ENCODE data around the gene GATB.
A peak's percentile ranks its signal among the peaks of the same experiment; 100 is the strongest.

GATB gene

DNA sequence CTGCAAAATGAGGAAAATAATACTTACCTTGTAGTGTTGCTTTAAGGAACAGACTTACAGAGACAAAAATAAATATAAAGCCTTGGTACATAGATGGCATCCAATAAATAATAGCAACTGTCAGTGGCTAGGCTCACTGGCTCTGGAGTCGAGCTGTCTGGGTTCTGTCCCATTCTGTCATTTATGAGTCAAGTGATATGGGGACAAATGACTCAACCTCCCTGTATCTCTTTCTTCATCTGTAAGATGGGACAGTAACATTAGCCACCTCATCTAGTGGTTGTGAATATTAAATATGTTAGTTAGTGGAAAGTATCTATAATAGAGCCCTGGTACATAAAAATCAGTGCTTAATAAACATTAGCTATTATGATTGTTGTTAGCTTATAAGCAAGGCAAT, 16.7 kb upstream of the GATB start:
- Histone ChIP-seq H3K36me3 (ENCODE audit: insufficient read depth, low read length) (no peaks in the 10 kb centered on the region), H3K4me1 (ENCODE audit: insufficient read depth, low read length) (no peaks in the 10 kb centered on the region), H2AFZ (ENCODE audit: low read depth, low read length) (no peak overlapping the region), H3K9me3 (ENCODE audit: low read length) (no peaks in the 10 kb centered on the region), H3K27me3 (ENCODE audit: insufficient read depth, low read length) (peaks cover 5% of the 10 kb centered on the region), H3K4me3 (ENCODE audit: low read length) (no peak overlapping the region)

GRCh38 chr4:151774324-151774723, 13.5 kb upstream of the GATB start:
- Histone ChIP-seq H3K4me1 (ENCODE audit: insufficient read depth, low read length) (no peaks in the 10 kb centered on the region), H3K9me3 (ENCODE audit: low read length) (no peaks in the 10 kb centered on the region), H3K27me3 (ENCODE audit: insufficient read depth, low read length) (peaks cover 2% of the 10 kb centered on the region), H3K4me3 (ENCODE audit: low read length) (no peak overlapping the region), H3K36me3 (ENCODE audit: insufficient read depth, low read length) (no peaks in the 10 kb centered on the region), H2AFZ (ENCODE audit: low read depth, low read length) (no peak overlapping the region)

DNA sequence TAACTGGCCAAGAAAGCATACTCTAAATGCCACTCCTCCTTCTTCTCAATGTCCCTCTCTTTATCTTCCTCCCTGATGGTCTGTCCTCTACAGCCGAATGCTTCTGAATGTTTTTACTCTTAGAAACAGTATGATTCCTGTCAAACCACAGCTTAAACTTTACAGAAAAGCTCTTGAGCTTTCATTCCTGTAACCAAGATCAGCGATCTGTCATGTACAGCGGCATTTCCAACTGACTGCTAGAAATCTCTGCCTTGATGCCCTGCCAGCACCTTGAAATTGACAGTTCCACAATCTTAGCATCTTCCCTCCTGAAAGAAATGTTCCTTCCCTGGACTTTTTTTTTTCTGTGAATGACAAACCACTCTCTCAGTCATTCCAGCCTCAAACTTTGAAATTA, 11.5 kb upstream of the GATB start:
- no peak overlapping the region for H2AFZ ChIP-seq (ENCODE audit: low read depth, low read length)
- no peaks in the 10 kb centered on the region for H3K36me3 ChIP-seq (ENCODE audit: insufficient read depth, low read length)
- H3K9me3 ChIP-seq (ENCODE audit: low read length), result no peaks in the 10 kb centered on the region
- H3K4me1 ChIP-seq (ENCODE audit: insufficient read depth, low read length), result no peaks in the 10 kb centered on the region
- no peak overlapping the region for H3K4me3 ChIP-seq (ENCODE audit: low read length)
- H3K27me3 ChIP-seq (ENCODE audit: insufficient read depth, low read length), result no peaks in the 10 kb centered on the region

DNA sequence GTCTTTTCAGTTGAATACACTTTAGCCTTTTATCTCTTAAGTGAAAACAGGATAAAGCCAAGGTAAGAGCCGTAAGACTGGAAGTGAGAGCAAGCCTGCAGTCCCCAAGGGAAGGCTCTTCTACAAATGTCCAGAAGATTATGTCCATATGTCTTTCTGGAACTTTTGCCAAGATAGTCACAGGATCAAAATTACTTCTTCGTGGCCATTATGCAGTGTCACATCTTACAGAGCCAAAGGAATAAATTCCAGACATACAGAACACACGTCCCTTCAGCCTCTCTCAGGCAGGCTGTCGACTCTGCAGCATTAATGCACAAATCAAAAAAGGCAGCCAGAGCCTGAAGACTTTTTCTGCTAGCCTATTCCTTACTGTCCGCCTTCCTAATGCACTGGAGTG, 10.9 kb upstream of the GATB start:
- no peak overlapping the region for H2AFZ ChIP-seq (ENCODE audit: low read depth, low read length)
- H3K4me3 ChIP-seq (ENCODE audit: low read length), result no peak overlapping the region
- H3K36me3 ChIP-seq (ENCODE audit: insufficient read depth, low read length), result no peaks in the 10 kb centered on the region
- no peaks in the 10 kb centered on the region for H3K9me3 ChIP-seq (ENCODE audit: low read length)
- H3K4me1 ChIP-seq (ENCODE audit: insufficient read depth, low read length), result no peaks in the 10 kb centered on the region
- no peaks in the 10 kb centered on the region for H3K27me3 ChIP-seq (ENCODE audit: insufficient read depth, low read length)

GRCh38 chr4:151770154-151770553, 9.3 kb upstream of the GATB start:
- Histone ChIP-seq H3K4me1 (ENCODE audit: insufficient read depth, low read length) (no peaks in the 10 kb centered on the region), H3K36me3 (ENCODE audit: insufficient read depth, low read length) (no peaks in the 10 kb centered on the region), H3K27me3 (ENCODE audit: insufficient read depth, low read length) (peaks cover under 1% of the 10 kb centered on the region), H2AFZ (ENCODE audit: low read depth, low read length) (no peak overlapping the region), H3K9me3 (ENCODE audit: low read length) (no peaks in the 10 kb centered on the region), H3K4me3 (ENCODE audit: low read length) (no peak overlapping the region)

DNA sequence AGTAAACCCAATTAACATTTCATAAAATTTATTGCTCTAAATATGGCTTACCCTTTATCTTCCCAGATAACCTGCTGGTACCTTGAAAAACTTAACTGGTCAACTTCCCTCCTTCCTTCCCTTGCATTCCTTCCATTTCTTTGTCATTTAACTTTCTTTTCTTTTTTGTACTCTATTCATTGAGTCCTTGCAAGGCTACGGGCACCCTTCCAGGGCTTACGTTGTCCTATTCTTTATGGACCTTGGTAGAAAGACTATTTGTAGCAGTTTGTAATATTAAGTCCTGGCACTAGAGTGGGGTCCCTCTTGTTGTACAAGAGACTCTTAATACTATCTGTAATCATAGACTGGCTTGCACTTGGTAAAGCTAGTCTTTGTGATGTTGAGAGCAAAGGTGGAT, 8.0 kb upstream of the GATB start:
- Histone ChIP-seq H3K9me3 (ENCODE audit: low read length) (no peaks in the 10 kb centered on the region), H3K4me3 (ENCODE audit: low read length) (no peak overlapping the region), H3K36me3 (ENCODE audit: insufficient read depth, low read length) (no peaks in the 10 kb centered on the region), H3K4me1 (ENCODE audit: insufficient read depth, low read length) (no peaks in the 10 kb centered on the region), H3K27me3 (ENCODE audit: insufficient read depth, low read length) (peaks cover 6% of the 10 kb centered on the region), H2AFZ (ENCODE audit: low read depth, low read length) (no peak overlapping the region)

DNA sequence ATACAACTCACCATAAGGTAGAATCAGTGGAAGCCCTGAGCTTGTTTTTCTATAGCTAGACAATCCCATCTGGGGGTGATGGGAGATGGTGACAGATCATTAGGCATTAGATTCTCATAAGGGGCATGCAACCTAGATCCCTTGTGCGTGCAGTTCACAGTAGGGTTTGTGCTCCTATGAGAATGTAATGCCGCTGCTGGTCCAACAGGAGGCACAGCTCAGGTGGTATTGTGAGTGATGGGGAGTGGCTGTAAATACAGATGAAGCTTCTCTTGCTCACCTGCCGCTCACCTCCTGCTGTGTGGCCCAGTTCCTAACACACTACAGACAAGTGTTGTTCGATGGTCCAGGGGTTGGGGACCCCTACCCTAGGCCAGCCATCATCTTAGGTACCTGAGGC, 5.9 kb upstream of the GATB start:
- Histone ChIP-seq H2AFZ (ENCODE audit: low read depth, low read length) (no peak overlapping the region), H3K9me3 (ENCODE audit: low read length) (no peaks in the 10 kb centered on the region)

DNA sequence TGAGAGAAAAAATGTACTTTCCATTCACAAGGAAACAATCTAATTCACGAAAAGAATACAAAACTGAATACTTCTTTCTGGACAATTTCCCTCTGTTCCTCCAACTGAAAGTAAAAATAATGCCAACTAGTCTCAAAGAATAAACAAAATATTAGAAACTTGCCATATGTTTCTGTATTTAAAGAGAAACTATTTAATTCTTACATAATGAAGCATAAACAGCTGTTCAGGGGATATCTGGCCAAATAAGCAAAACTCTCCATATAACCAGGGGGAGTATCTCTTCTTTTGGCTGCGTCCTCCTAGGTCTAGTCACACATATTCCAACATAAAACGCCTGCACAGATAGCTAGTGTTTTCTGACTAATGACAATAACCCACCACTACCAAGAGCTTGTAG, 805 bp downstream of the GATB start:
- peaks cover 10% of the 10 kb centered on the region for H3K4me1 ChIP-seq (ENCODE audit: insufficient read depth, low read length)
- peak overlapping the region; percentile 99 for H3K4me3 ChIP-seq (ENCODE audit: low read length)
- H2AFZ ChIP-seq (ENCODE audit: low read depth, low read length), result peak overlapping the region; percentile 96
- peaks cover 9% of the 10 kb centered on the region for H3K36me3 ChIP-seq (ENCODE audit: insufficient read depth, low read length)
- H3K9me3 ChIP-seq (ENCODE audit: low read length), result no peaks in the 10 kb centered on the region
- peaks cover 4% of the 10 kb centered on the region for H3K27me3 ChIP-seq (ENCODE audit: insufficient read depth, low read length)

More for the DNA sequence above, 5.9 kb upstream of the GATB start:
- no peaks in the 10 kb centered on the region for H3K4me1 ChIP-seq (ENCODE audit: insufficient read depth, low read length)
- H3K27me3 ChIP-seq (ENCODE audit: insufficient read depth, low read length), result peaks cover 6% of the 10 kb centered on the region
- H3K4me3 ChIP-seq (ENCODE audit: low read length), result no peak overlapping the region
- no peaks in the 10 kb centered on the region for H3K36me3 ChIP-seq (ENCODE audit: insufficient read depth, low read length)

GRCh38 chr4:151753056-151753455, 7.8 kb downstream of the GATB start:
- Histone ChIP-seq H3K4me1 (ENCODE audit: insufficient read depth, low read length) (no peaks in the 10 kb centered on the region), H3K27me3 (ENCODE audit: insufficient read depth, low read length) (no peaks in the 10 kb centered on the region), H3K9me3 (ENCODE audit: low read length) (no peaks in the 10 kb centered on the region), H3K4me3 (ENCODE audit: low read length) (no peak overlapping the region), H3K36me3 (ENCODE audit: insufficient read depth, low read length) (peaks cover 9% of the 10 kb centered on the region), H2AFZ (ENCODE audit: low read depth, low read length) (no peak overlapping the region)

DNA sequence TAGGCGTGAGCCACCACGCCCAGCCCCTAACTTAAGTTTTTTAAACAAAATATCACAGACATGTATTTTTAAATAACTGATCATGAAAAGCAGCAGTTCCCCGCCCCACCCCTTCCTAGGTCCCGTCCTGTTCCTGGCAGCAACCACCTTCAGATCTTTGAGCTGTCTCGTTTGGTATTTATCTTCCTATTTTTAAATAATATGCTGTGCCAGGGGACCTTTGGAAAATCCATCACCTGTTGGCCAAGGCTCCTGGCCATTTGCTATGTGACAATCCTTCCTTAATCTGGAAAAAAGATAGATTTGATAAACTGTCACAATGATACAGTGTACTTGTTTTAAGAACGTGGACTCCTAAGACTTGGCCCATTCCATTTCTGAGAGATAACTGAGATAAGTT, 10.7 kb downstream of the GATB start:
- no peaks in the 10 kb centered on the region for H3K27me3 ChIP-seq (ENCODE audit: insufficient read depth, low read length)
- H3K4me3 ChIP-seq (ENCODE audit: low read length), result no peak overlapping the region
- no peaks in the 10 kb centered on the region for H3K36me3 ChIP-seq (ENCODE audit: insufficient read depth, low read length)

GRCh38 chr4:151745481-151746231, 15.2 kb downstream of the GATB start:
- Histone ChIP-seq H3K4me3 (ENCODE audit: low read length) (no peak overlapping the region), H3K9me3 (ENCODE audit: low read length) (no peaks in the 10 kb centered on the region), H3K27me3 (ENCODE audit: insufficient read depth, low read length) (no peaks in the 10 kb centered on the region), H3K4me1 (ENCODE audit: insufficient read depth, low read length) (peaks cover 14% of the 10 kb centered on the region), H2AFZ (ENCODE audit: low read depth, low read length) (no peak overlapping the region), H3K36me3 (ENCODE audit: insufficient read depth, low read length) (no peaks in the 10 kb centered on the region)

More for the DNA sequence above, 10.7 kb downstream of the GATB start:
- Histone ChIP-seq H2AFZ (ENCODE audit: low read depth, low read length) (no peak overlapping the region), H3K9me3 (ENCODE audit: low read length) (no peaks in the 10 kb centered on the region), H3K4me1 (ENCODE audit: insufficient read depth, low read length) (peaks cover 10% of the 10 kb centered on the region)

DNA sequence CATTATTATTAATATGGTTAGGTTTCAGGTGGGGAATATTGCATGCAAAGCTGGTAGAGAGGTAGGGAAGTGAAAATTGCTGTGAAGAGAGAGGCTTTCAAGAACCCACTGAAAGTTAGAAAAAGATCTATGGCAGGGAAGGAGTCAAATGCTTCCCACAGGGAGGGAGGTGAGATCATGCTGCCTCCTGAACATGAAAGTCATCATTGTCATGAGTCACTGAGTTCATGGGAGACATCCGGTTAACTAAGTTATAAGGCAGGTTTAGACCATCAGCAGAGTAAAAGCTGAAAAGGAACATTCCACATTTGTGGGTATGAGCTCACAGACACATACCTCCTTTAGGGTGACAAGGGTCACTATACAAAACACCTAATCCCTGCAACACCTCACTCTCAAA, 16.2 kb downstream of the GATB start:
- H3K9me3 ChIP-seq (ENCODE audit: low read length), result no peaks in the 10 kb centered on the region
- no peaks in the 10 kb centered on the region for H3K36me3 ChIP-seq (ENCODE audit: insufficient read depth, low read length)
- H3K27me3 ChIP-seq (ENCODE audit: insufficient read depth, low read length), result no peaks in the 10 kb centered on the region
- no peak overlapping the region for H2AFZ ChIP-seq (ENCODE audit: low read depth, low read length)
- H3K4me1 ChIP-seq (ENCODE audit: insufficient read depth, low read length), result peaks cover 14% of the 10 kb centered on the region
- H3K4me3 ChIP-seq (ENCODE audit: low read length), result no peak overlapping the region

- peaks cover 14% of the 10 kb centered on the region for H3K4me1 ChIP-seq (ENCODE audit: insufficient read depth, low read length)
- no peak overlapping the region for H3K4me3 ChIP-seq (ENCODE audit: low read length)
- no peak overlapping the region for H2AFZ ChIP-seq (ENCODE audit: low read depth, low read length)
- H3K9me3 ChIP-seq (ENCODE audit: low read length), result no peaks in the 10 kb centered on the region
- H3K36me3 ChIP-seq (ENCODE audit: insufficient read depth, low read length), result no peaks in the 10 kb centered on the region
- H3K27me3 ChIP-seq (ENCODE audit: insufficient read depth, low read length), result no peaks in the 10 kb centered on the region
Measured at GRCh38 chr4:151743894-151744293, 16.9 kb downstream of the GATB start.

All from neuron (in vitro differentiated cells).